Loucy (cell line): ENCODE measurements around the gene RPL41.

Experiments
- H2AFZ ChIP-seq: fragments of 200-600 bp; sonication (generic); 2 replicates; pipeline ENCODE4 v1.6.0; 2016; ENCODE audit warnings: antibody characterized with exemption, mild to moderate bottlenecking, low read length, moderate library complexity
- H3F3A ChIP-seq: fragments of 200-600 bp; 2 replicates; pipeline ENCODE4 v1.6.0; 2016; ENCODE audit warnings: antibody characterized with exemption, low read depth, mild to moderate bottlenecking
- H3K27me3 ChIP-seq: fragments of 200-600 bp; sonication (generic); 2 replicates; pipeline ENCODE4 v1.6.1; 2014; ENCODE audit warnings: low read length, mild to moderate bottlenecking; ENCODE audit not compliant: insufficient read depth, poor library complexity, severe bottlenecking
- H3K36me3 ChIP-seq: fragments of 200-600 bp; sonication (generic); 2 replicates; pipeline ENCODE4 v1.6.1; 2016; ENCODE audit warnings: low read length; ENCODE audit not compliant: insufficient read depth
- H3K4me1 ChIP-seq: fragments of 200-600 bp; sonication (generic); 2 replicates; pipeline ENCODE4 v1.5.1; 2014; ENCODE audit warnings: low read length, mild to moderate bottlenecking; ENCODE audit not compliant: insufficient read depth, poor library complexity, severe bottlenecking
- H3K4me2 ChIP-seq: fragments of 200-600 bp; sonication (generic); 2 replicates; pipeline ENCODE4 v1.6.0; 2014; ENCODE audit warnings: antibody characterized with exemption, low read length, low read depth, mild to moderate bottlenecking; ENCODE audit not compliant: poor library complexity, severe bottlenecking
- H3K4me3 ChIP-seq: fragments of 200-600 bp; sonication (generic); 2 replicates; pipeline ENCODE4 v1.5.1; 2014; ENCODE audit warnings: low read length, mild to moderate bottlenecking, mixed read lengths; ENCODE audit not compliant: poor library complexity, severe bottlenecking
- H3K79me2 ChIP-seq: fragments of 200-600 bp; sonication (generic); 2 replicates; pipeline ENCODE4 v1.6.1; 2014; ENCODE audit warnings: low read length; ENCODE audit not compliant: insufficient read depth
- H3K9ac ChIP-seq: fragments of 200-600 bp; sonication (generic); 2 replicates; pipeline ENCODE4 v1.6.0; 2014; ENCODE audit warnings: mild to moderate bottlenecking, low read depth, low read length, moderate library complexity; ENCODE audit not compliant: poor library complexity, severe bottlenecking
- H3K9me2 ChIP-seq: fragments of 200-600 bp; sonication (generic); replicated peaks from 2 replicates; pipeline ENCODE4 v1.6.1; 2016; ENCODE audit warnings: low read depth, low read length, mixed read lengths
- H3K9me3 ChIP-seq: fragments of 200-600 bp; sonication (generic); 2 replicates; pipeline ENCODE4 v1.6.1; 2014; ENCODE audit warnings: mild to moderate bottlenecking, antibody characterized with exemption, low read length, low read depth; ENCODE audit not compliant: insufficient read depth
- H4K20me1 ChIP-seq: fragments of 200-600 bp; sonication (generic); 2 replicates; pipeline ENCODE4 v1.6.0; 2014; ENCODE audit warnings: antibody characterized with exemption, low read length, mild to moderate bottlenecking; ENCODE audit not compliant: insufficient read depth, poor library complexity, severe bottlenecking
- CTCF ChIP-seq: fragments of 200-600 bp; sonication (generic); conservative IDR thresholded peaks from 2 replicates; pipeline ENCODE4 v1.5.1; 2014; ENCODE audit warnings: mild to moderate bottlenecking, antibody characterized with exemption, low read length
- EZH2phosphoT487 ChIP-seq: fragments of 200-600 bp; IDR thresholded peaks from 2 replicates; pipeline ENCODE4 v1.6.1; 2018; ENCODE audit warnings: antibody characterized with exemption, mild to moderate bottlenecking, moderate library complexity, borderline replicate concordance

Gene RPL41

GRCh38 chr12:56102683-56103065, 13.8 kb upstream of the RPL41 start:
- peaks cover 34% of the 10 kb centered on the region for H3K79me2 ChIP-seq
- H3K4me1 ChIP-seq: peaks cover 36% of the 10 kb centered on the region
- H3K9ac ChIP-seq: peak overlapping the region; percentile 76
- H4K20me1 ChIP-seq: peaks cover 31% of the 10 kb centered on the region
- peaks cover 10% of the 10 kb centered on the region; the same call in 1 of the 2 replicates for H3K36me3 ChIP-seq
- peak overlapping the region; percentile 86 for H3K4me3 ChIP-seq
- no peaks in the 10 kb centered on the region for H3K9me3 ChIP-seq
- no peaks in the 10 kb centered on the region for H3K9me2 ChIP-seq
- TF ChIP-seq EZH2phosphoT487 (no peak), CTCF (no peak)
- no peak overlapping the region for H2AFZ ChIP-seq
- peaks cover 5% of the 10 kb centered on the region for H3K27me3 ChIP-seq
- H3F3A ChIP-seq: no peaks in the 10 kb centered on the region; the same call in 1 of the 2 replicates
- H3K4me2 ChIP-seq: peak overlapping the region; percentile 92

GRCh38 chr12:56103066-56103711, 13.2 kb upstream of the RPL41 start:
- H3K79me2 ChIP-seq: peaks cover 39% of the 10 kb centered on the region
- peak overlapping the region; percentile 76 for H3K9ac ChIP-seq
- H3K27me3 ChIP-seq: peaks cover 5% of the 10 kb centered on the region
- H3K9me2 ChIP-seq: no peaks in the 10 kb centered on the region
- peaks cover 15% of the 10 kb centered on the region; the same call in 1 of the 2 replicates for H3K36me3 ChIP-seq
- no peaks in the 10 kb centered on the region; the same call in 1 of the 2 replicates for H3F3A ChIP-seq
- H4K20me1 ChIP-seq: peaks cover 35% of the 10 kb centered on the region
- no peaks in the 10 kb centered on the region for H3K9me3 ChIP-seq
- 0 out of 2 replicates have a peak overlapping the region, but pooled peaks have one; percentile 65 for H2AFZ ChIP-seq
- H3K4me1 ChIP-seq: peaks cover 36% of the 10 kb centered on the region
- peak overlapping the region; percentile 86 for H3K4me3 ChIP-seq
- TF ChIP-seq CTCF (no peak), EZH2phosphoT487 (no peak)
- H3K4me2 ChIP-seq: peak overlapping the region; percentile 92

- peaks cover 45% of the 10 kb centered on the region for H3K79me2 ChIP-seq
Observed at GRCh38 chr12:56103823-56104108, 12.7 kb upstream of the RPL41 start.

More at GRCh38 chr12:56103823-56104108, 12.7 kb upstream of the RPL41 start:
- peaks cover 36% of the 10 kb centered on the region for H3K4me1 ChIP-seq
- H3K36me3 ChIP-seq: peaks cover 21% of the 10 kb centered on the region; the same call in 1 of the 2 replicates
- peaks cover 38% of the 10 kb centered on the region for H4K20me1 ChIP-seq
- no peaks in the 10 kb centered on the region; the same call in 1 of the 2 replicates for H3F3A ChIP-seq
- TF ChIP-seq CTCF: no peak
- no peak for TF ChIP-seq EZH2phosphoT487
- H3K27me3 ChIP-seq: peaks cover 5% of the 10 kb centered on the region
- peak overlapping the region; percentile 86 for H3K4me3 ChIP-seq
- no peaks in the 10 kb centered on the region for H3K9me3 ChIP-seq
- H2AFZ ChIP-seq: peak overlapping the region; percentile 65
- H3K9me2 ChIP-seq: no peaks in the 10 kb centered on the region
- peak overlapping the region; percentile 76 for H3K9ac ChIP-seq
- H3K4me2 ChIP-seq: peak overlapping the region; percentile 92
